Adipocyte (in vitro differentiated cells): ENCODE results near the gene OR4F15.

Experiments used
- DNase-seq: peaks from one replicate; pipeline ENCODE4 v3.0.0-alpha.2; 2015; ENCODE audit warnings: low read depth
- H3K27me3 ChIP-seq: replicated peaks from 2 replicates; pipeline ENCODE4 v1.7.0; 2013; ENCODE audit warnings: mild to moderate bottlenecking, low read length, moderate library complexity; ENCODE audit not compliant: control insufficient read depth, insufficient read depth
- H3K36me3 ChIP-seq: 2 replicates; pipeline ENCODE4 v1.7.0; 2013; ENCODE audit warnings: low read length, mild to moderate bottlenecking, moderate library complexity; ENCODE audit not compliant: control insufficient read depth, insufficient read depth, severe bottlenecking
- H3K4me1 ChIP-seq: 2 replicates; pipeline ENCODE4 v1.7.0; 2013; ENCODE audit warnings: mild to moderate bottlenecking, low read length, moderate library complexity; ENCODE audit not compliant: control insufficient read depth, insufficient read depth
- H3K4me3 ChIP-seq: 2 replicates; pipeline ENCODE4 v1.7.0; 2013; ENCODE audit warnings: mild to moderate bottlenecking, low read length, moderate library complexity
- H3K9ac ChIP-seq: 2 replicates; pipeline ENCODE4 v1.7.0; 2013; ENCODE audit warnings: mild to moderate bottlenecking, low read length, moderate library complexity
- H3K9me3 ChIP-seq: 2 replicates; pipeline ENCODE4 v1.7.0; 2013; ENCODE audit warnings: mild to moderate bottlenecking, low read length, moderate library complexity; ENCODE audit not compliant: control insufficient read depth

The OR4F15 gene

DNA sequence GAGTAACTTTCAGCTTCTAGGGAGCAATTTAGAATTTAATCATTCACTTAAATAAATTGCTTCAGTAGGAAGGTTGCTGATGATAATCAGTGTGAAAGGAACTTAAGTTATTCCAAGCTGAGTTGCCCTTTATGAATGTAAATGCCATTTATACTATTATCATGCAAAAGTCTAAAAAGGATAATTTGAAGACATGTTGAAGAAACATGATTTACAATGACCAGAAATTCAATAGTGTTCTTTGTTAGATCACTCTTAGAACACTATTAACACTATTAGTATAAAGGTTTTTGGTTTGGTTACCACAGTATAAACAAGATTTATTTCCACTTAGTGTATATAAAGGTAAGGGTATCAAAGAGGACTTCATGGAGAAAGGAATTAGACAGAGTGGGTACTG is 7.1 kb upstream of the OR4F15 start:
- Histone ChIP-seq H3K9me3 (no peaks in the 10 kb centered on the region), H3K4me3 (no peak overlapping the region), H3K9ac (no peak overlapping the region), H3K27me3 (peaks cover 18% of the 10 kb centered on the region), H3K4me1 (no peaks in the 10 kb centered on the region), H3K36me3 (no peaks in the 10 kb centered on the region)
- DNase-seq, result no peak

DNA sequence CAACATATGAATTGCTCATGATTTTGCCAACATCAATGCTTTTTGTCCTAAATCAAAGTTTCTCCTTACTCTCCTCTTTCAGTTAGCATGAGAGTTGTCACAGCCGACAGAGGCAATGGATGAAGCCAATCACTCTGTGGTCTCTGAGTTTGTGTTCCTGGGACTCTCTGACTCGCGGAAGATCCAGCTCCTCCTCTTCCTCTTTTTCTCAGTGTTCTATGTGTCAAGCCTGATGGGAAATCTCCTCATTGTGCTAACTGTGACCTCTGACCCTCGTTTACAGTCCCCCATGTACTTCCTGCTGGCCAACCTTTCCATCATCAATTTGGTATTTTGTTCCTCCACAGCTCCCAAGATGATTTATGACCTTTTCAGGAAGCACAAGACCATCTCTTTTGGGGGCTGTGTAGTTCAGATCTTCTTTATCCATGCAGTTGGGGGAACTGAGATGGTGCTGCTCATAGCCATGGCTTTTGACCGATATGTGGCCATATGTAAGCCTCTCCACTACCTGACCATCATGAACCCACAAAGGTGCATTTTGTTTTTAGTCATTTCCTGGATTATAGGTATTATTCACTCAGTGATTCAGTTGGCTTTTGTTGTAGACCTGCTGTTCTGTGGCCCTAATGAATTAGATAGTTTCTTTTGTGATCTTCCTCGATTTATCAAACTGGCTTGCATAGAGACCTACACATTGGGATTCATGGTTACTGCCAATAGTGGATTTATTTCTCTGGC is 6.2 kb upstream of the OR4F15 start:
- no peak overlapping the region for H3K4me3 ChIP-seq
- H3K4me1 ChIP-seq, result no peaks in the 10 kb centered on the region
- no peak overlapping the region for H3K9ac ChIP-seq
- no peak for DNase-seq
- no peaks in the 10 kb centered on the region for H3K9me3 ChIP-seq
- peaks cover 18% of the 10 kb centered on the region for H3K27me3 ChIP-seq
- no peaks in the 10 kb centered on the region for H3K36me3 ChIP-seq

DNA sequence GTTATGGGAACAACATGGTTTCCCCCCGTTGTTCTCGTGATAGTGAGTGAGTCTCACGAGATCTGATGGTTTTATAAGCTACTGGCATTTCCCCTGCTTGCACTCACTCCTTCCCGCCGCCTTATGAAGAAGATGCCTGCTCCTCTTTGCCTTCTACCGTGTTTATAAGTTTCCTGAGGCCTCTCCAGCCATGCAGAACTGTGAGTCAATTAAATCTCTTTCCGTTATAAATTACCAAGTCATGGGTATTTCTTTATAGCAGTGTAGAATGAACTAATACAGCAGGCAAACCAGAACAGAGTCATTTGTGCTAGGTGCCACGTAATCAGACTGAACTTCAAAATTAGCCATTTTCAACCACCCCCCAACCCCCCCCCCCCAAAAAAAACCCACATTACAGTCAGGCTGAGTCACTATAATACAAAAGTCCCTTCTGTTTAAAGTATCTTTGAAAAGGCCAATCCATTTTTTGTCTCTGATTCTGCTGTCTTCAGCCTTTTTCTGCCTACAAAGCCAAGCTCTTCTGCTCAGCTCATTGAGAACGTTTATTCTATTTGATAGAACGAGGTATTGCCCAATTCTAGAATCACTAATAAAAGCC is 4.6 kb upstream of the OR4F15 start:
- Histone ChIP-seq H3K27me3 (peaks cover 12% of the 10 kb centered on the region), H3K4me3 (no peak overlapping the region), H3K36me3 (no peaks in the 10 kb centered on the region), H3K4me1 (no peaks in the 10 kb centered on the region), H3K9ac (no peak overlapping the region), H3K9me3 (no peaks in the 10 kb centered on the region)
- DNase-seq, result no peak

DNA sequence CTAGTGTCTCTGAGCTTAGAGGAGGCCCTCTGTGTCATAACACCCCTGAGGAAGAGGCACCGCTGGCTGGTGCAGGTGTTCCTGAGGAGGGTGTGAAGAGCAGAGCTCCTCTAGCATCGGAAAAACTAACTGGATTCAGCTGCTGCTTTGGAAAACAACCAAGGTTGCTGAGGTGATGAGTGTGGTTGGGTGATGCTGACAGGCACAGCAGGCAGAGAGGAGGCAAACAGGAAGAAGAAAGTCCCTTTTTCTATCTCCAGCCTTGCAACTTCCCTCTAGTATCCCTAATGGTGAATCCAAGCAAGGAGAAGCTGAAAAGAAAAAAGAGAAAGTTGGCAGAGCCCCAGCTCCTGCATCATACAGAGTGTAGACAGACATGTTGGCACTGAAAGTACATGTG is 3.8 kb upstream of the OR4F15 start:
- Histone ChIP-seq H3K27me3 (peaks cover 10% of the 10 kb centered on the region), H3K4me1 (no peaks in the 10 kb centered on the region), H3K36me3 (no peaks in the 10 kb centered on the region), H3K4me3 (no peak overlapping the region), H3K9me3 (no peaks in the 10 kb centered on the region), H3K9ac (no peak overlapping the region)
- peak; percentile 38 for DNase-seq

DNA sequence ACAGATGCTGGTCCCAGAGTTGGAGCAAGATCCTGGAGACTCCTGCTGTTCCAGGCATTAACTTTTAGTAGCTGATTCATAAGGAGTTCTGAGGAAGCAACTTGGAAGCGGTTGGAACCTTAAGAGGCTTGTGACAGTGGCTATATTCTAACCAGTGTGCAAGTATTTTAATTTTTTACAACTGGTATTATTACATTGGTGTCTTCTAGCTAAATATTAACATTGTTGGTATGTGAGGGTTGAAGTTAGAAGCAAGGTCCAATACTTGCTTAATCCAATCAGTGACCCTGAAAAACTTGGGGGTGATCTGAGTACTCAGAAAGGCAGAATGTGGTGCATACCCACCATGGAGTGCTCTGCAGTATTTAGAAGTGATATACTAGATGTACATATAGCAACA is 1.5 kb upstream of the OR4F15 start:
- Histone ChIP-seq H3K9me3 (no peaks in the 10 kb centered on the region), H3K9ac (no peak overlapping the region), H3K4me3 (no peak overlapping the region), H3K36me3 (no peaks in the 10 kb centered on the region), H3K4me1 (peaks cover 4% of the 10 kb centered on the region), H3K27me3 (peaks cover 6% of the 10 kb centered on the region)
- DNase-seq, result no peak

DNA sequence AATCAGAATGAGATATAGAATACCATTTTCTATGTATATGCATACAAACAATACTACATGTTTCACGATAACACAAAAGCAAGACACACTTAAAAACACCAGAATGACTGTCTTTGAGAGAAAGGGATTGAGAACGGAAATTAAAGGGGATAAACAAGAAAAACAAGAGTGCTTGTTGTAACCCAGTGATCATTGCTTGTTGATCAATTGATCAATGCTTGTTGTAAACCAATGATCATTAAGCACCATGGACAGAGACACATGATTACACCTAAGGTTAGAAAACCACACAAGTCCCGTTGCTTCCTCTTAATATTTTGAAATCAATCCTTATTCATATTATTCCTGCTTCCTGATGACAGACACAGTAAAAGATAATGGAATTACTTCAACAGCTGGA is 1.1 kb upstream of the OR4F15 start:
- Histone ChIP-seq H3K9me3 (no peaks in the 10 kb centered on the region), H3K36me3 (no peaks in the 10 kb centered on the region), H3K9ac (no peak overlapping the region), H3K27me3 (peaks cover 3% of the 10 kb centered on the region), H3K4me1 (peaks cover 4% of the 10 kb centered on the region), H3K4me3 (no peak overlapping the region)
- DNase-seq, result peak; percentile 35

DNA sequence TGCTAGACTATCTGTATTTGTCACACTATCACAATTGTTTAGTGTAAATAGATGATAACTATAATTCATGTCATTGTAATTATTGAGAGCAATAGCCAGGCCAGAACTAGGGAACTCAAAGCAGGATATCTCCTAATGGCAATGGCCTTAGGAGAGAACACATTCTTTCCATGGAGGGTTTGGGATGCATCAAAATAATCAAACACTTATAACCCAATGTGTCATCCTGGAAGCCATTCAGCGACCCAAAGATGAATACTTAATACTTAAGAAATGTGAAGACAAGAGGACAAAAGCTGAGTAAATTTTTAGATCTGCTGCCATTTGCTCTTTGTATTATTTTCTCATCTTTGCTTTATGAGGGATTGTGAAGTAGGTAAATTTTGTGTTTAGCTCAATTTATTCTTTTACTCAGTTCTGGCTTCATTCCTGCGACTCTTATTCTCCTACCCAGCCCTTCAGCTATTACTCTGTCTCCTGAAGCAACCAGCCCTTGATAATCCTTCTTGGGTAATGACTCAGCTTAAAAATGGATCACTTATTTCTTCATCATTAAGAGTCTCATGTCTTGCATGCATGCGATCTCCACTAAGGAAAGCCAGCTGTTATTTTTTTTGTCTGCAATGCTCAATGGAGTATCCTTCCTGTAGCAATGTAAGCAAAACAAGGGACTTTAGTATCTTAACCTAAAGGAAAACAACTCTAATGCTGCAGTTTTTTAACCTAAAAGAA is 2.0 kb downstream of the OR4F15 start:
- Histone ChIP-seq H3K9me3 (no peaks in the 10 kb centered on the region), H3K36me3 (no peaks in the 10 kb centered on the region), H3K4me1 (peaks cover 4% of the 10 kb centered on the region), H3K9ac (no peak overlapping the region), H3K4me3 (no peak overlapping the region), H3K27me3 (peaks cover 7% of the 10 kb centered on the region)
- DNase-seq, result peak; percentile 91

DNA sequence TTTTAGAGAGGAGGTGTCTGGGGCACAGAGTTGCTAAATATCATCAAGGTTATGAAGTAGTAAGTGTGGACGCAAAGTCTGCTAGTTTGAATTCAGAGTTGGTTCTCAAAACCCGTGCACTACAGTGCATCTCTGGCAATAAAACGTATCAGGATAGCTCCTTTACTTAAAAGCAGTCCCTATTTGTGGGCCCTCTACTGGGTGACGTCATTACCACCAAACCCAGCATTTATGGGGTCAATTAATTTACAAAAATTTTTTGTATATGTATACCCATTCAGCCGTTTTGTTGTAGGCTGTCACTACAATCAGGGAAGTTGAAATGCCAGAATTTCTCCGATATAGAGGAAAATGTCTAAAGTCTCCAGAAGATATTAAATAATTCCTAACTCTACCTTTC is 8.8 kb downstream of the OR4F15 start:
- H3K4me1 ChIP-seq, result no peaks in the 10 kb centered on the region
- no peak overlapping the region for H3K9ac ChIP-seq
- H3K27me3 ChIP-seq, result peaks cover 7% of the 10 kb centered on the region
- no peak overlapping the region for H3K4me3 ChIP-seq
- no peak for DNase-seq
- H3K9me3 ChIP-seq, result no peaks in the 10 kb centered on the region
- H3K36me3 ChIP-seq, result no peaks in the 10 kb centered on the region

DNA sequence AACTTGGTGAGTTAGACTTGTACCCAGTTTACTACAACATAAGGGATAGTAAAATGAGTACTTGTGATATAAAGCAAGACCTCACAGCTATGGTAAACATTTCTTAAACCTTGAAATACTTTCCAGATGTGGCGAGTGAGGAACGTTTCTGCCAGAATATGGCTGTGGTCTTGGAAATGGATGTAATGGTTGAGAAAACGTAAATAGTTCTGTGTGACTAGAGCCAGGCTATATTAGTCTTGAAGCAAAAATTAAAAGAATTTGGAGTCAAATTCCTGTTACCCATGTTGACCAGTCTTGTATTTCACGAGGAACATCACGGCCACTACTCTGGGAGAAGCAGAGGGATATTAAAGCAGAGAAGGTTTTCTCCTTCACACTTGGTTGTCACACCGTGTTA is 15.3 kb downstream of the OR4F15 start:
- Histone ChIP-seq H3K27me3 (no peaks in the 10 kb centered on the region), H3K9ac (no peak overlapping the region), H3K4me1 (no peaks in the 10 kb centered on the region), H3K4me3 (no peak overlapping the region), H3K9me3 (peaks cover 2% of the 10 kb centered on the region), H3K36me3 (no peaks in the 10 kb centered on the region)
- DNase-seq, result peak; percentile 89

DNA sequence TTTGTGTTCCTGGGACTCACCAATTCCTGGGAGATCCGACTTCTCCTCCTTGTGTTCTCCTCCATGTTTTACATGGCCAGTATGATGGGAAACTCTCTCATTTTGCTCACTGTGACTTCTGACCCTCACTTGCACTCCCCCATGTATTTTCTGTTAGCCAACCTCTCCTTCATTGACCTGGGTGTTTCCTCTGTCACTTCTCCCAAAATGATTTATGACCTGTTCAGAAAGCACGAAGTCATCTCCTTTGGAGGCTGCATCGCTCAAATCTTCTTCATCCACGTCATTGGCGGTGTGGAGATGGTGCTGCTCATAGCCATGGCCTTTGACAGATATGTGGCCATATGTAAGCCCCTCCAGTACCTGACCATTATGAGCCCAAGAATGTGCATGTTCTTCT is 16.8 kb downstream of the OR4F15 start:
- Histone ChIP-seq H3K36me3 (no peaks in the 10 kb centered on the region), H3K27me3 (no peaks in the 10 kb centered on the region), H3K4me3 (no peak overlapping the region), H3K4me1 (no peaks in the 10 kb centered on the region), H3K9me3 (peaks cover 9% of the 10 kb centered on the region), H3K9ac (no peak overlapping the region)
- no peak for DNase-seq

DNA sequence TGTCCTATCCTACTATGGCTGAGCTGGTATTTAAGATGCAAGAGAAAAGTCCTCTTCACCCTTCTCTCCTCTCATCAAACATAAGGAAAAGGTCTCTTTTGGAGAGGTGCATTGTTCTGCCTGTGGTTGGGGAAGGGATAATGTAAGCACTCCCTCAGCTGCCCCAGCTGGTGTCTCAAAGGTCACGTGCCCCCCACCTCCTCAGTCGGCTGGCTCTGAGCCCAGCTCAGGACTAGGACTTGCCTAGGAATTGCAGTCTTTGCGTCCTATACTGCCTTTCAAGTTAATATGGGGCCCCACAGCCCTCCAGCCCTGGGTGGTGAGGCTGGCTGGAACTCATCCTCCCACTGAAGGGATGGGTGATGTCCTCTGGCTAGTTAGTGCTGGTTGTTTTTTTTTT is 29.7 kb downstream of the OR4F15 start:
- Histone ChIP-seq H3K4me1 (no peaks in the 10 kb centered on the region), H3K9ac (no peak overlapping the region), H3K9me3 (no peaks in the 10 kb centered on the region), H3K36me3 (no peaks in the 10 kb centered on the region), H3K4me3 (no peak overlapping the region), H3K27me3 (peaks cover 9% of the 10 kb centered on the region)
- no peak for DNase-seq
